HG03108 (cell line): ENCODE measurements around the gene ANKRD44.
"Not testable (repeated sequence)": the region's sequence is repeated elsewhere in the genome, so short reads cannot be mapped to it uniquely, and the experiment has no call there.

Experiments
- ATAC-seq: cut with Tn5 transposase; IDR thresholded peaks from one replicate; pipeline ENCODE4 v1.9.1; 2021; ENCODE audit warnings: moderate library complexity; ENCODE audit not compliant: unreplicated experiment

ANKRD44 gene

GRCh38 chr2:197310271-197310985 lies at the start of gene ANKRD44:
Gene ANKRD44, minus strand, starts transcription at chr2:197310780. Its CDS starts 176 bp downstream, at chr2:197310604.
- ATAC-seq, result peak; percentile 60

GRCh38 chr2:197359859-197360258 lies 49.3 kb upstream of the ANKRD44 start:
- ATAC-seq, result no peak

- no peak for ATAC-seq
These were observed 48.4 kb upstream of the ANKRD44 start for GRCh38 chr2:197358931-197359330.

GRCh38 chr2:197357986-197358385 lies 47.4 kb upstream of the ANKRD44 start:
- ATAC-seq, result no peak

DNA sequence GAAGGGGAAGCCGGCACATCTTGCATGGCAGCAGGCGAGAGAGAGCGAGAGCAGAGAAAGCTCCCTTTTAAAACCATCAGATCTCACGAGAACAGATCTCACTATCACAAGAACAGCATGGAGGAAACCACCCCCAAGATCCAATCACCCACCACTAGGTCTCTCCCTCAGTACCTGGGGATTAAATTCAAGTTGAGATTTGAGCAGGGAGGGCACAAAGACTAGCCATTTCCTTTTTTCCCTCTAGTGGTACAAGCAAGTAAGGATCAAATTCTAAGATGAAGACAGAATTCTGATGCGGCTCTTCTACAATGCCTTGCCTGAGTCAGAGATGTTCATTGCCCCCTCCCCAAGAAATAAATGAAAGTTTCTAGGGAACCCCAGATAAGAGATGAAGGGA lies 45.6 kb upstream of the ANKRD44 start:
- no peak for ATAC-seq

- ATAC-seq, result no peak
These were observed 43.6 kb upstream of the ANKRD44 start for GRCh38 chr2:197354169-197354558.

DNA sequence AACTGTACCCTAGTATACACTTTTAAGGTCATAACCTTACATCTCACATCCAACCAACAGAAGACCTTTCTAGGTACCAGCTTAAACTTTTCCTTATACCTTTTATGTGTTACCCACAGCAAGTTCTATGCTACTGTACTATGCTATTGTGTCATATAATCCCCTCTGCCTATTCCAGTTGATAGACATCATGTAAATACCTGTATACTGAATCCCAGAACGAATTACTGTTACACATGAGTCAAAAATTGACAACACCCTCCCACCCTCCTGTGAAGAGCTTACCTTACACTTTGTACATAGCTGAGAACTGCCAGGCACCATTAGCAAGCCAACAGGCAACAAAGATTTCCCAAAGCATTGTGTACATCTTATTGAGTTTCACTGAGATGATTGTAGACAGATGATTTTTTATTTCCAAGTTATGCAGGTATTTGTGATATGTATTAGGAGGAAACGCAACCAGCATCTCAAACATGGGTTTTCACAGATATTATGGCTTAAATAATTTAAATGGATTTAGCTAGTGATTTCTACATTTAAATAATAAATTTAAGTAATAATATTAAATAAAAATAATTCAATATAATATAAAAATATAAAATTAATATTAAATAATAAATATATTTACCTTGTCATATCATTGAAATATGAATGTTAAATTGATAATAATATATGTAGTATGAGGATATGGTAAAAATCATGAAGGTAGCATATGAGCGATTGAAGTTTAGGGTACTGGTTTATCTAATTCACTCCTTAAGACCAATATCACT lies 43.0 kb upstream of the ANKRD44 start:
- ATAC-seq, result no peak

DNA sequence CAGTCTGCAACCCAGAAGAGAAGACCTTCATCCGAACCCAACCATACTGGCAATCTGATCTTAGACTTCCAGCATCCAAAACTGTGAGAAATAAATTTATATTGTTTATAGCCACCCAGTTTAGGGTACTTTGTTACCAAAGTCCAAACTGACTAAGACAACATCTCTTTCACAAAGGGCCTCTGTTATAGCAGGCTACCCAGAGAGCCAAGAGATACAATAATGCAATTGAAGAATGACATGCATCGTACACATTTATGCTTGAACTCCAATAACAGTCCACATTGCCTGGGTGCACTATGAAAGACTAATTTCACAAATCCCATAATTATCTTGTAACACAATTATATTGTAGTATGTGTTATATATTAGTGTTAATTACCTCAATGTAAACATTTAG lies 39.1 kb upstream of the ANKRD44 start:
- no peak for ATAC-seq

- ATAC-seq, result no peak
These were observed 38.3 kb upstream of the ANKRD44 start for GRCh38 chr2:197348721-197349360.

GRCh38 chr2:197345846-197346370 lies 35.3 kb upstream of the ANKRD44 start:
- ATAC-seq, result no peak

DNA sequence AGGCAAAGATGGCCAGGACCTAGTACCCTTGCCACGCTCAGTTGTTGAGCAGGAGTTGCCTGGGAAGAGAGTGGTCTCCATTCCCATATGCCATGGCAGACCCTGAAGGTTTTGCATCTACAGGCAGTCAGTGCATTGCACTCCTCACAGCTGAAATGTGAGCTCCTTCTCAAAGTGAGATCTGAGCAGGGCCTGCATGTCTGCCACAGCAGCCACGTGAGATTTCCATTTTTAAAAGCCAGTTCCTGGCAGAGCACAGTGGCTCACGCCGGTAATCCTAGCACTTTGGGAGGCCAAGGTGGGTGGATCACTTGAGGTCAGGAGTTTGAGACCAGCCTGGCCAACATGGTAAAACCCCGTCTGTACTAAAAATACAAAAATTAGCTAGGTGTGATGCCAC lies 33.4 kb upstream of the ANKRD44 start:
- not testable (repeated sequence) for ATAC-seq

DNA sequence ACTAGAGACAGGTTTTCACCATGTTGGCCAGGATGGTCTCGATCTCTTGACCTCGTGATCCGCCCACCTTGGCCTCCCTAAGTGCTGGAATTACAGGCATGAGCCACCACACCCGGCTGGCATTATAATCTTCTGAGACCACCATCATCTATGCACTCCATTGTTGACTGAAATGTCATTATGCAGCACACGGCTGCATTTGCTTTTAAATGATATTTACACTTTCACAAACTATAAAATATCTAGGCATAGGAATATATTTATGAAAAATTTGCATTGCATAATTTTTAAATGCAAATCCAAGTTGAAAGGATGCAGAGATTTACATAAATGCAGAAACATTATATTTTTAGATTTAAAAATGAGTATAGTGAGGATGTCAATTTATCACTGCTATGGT lies 30.0 kb upstream of the ANKRD44 start:
- ATAC-seq, result no peak

DNA sequence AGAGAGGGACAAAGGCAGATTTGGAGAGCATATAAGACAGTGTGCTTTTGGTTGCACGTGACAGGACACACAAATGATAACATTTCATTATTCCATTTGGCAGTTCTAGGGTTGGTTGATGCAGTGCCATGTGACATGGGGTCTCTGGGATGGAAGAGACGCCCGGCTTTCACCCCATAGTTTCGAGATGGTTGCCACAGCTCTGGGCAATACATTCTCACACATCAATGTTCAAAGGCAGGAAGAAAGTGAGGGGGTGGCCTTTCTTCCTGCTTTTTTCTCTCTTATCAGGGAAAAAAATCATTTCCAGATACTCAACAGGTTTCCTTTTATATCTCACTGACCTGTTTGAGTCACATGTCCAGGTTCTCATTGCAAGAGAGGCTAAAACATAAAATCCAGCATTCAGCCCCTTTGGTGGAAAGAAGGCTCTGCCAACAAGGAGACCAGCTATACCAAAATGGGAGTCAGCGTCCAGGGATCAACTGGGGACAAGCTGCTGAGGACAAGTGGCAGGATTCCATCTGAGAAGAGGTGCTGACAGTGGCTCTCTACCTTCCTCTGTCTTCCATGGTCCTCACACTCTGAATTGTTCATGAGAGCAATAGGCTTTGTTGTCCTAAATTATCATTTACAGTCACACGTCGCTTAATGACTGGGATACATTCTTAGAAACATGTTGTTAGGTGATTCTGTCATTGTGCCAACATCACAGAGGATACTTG lies 29.1 kb upstream of the ANKRD44 start:
- ATAC-seq, result no peak

DNA sequence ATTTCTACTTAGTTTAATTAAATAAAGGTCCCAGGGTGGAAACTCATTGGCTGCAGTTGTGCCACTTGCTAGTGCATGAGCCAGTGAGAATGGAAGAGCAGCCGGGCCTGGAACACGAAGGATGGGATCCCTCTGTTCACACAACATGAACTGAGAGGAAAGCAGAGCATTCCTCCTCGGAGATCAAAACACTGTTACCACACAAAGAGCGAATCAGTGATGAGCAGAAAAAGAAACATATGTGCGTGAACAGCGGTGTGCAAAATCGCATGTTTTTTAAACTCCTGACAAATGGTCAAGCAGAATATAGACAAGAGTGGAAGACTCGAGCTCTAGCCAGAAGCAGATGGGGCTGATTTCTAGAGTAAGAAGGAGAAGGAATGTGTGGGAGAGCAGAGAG lies 28.4 kb upstream of the ANKRD44 start:
- no peak for ATAC-seq

DNA sequence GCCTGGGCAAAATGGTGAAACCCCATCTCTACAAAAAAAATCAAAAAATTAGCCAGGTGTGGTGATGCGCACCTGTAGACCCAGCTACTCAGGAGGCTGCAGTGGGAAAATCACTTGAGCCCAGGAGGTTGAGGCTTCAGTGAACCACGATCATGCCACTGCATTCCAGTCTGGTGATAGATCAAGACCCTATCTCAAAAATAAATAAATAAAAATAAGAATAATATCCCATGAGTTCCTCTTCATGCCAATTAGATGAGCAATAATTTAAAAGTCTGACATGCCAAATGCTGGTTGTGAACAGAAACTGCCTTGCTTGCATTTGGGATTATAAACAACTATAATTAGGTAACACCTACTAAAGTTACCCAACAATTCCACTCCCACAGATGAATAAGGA lies 22.1 kb upstream of the ANKRD44 start:
- ATAC-seq, result no peak

DNA sequence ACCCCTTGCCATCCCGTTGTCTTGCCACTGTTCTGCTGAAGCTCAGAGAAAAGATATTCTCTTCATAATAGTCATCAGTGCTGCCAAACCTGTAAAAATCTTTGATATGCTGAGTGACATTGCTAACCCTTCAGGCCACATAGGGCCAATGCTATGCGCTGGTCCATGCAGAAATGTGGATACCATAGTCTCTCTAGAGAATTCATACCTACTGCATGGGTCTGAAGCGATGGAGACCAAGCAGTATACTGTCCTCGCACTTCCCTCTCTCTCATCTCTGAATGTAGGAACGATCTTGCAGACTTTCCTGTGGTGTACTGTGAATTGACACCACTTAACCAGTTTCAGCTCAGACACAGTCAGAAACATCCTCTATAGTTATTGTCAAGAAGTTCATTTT lies 17.9 kb upstream of the ANKRD44 start:
- no peak for ATAC-seq

DNA sequence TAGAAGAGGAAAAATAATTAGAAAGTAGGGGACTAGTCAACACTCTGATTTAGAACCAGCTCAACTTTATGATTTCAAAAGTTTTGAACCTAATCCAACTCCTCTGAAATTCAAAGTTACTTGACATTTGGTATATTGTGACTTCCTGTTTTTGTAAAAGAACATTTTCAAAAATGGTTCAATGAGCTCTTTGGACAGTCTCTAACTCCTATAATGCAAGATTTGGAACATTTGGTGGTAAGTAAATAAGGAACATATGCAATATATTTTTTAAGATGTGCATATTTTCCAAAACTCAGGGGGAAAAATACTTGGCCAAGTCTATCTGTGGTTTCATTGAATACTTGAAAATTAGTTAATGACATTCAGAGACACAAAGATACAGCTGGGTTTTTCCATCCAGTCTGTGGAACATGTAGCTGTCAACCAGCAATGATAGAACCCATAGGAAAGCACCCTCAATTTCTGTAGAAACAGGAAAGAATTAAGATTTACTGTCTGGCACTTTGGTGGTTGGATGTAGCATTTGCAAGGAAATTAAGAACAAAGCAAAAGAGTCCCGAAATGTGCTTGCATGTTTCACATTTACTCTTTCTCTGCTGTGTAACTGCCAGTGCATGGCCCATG lies 17.0 kb upstream of the ANKRD44 start:
- ATAC-seq, result no peak

DNA sequence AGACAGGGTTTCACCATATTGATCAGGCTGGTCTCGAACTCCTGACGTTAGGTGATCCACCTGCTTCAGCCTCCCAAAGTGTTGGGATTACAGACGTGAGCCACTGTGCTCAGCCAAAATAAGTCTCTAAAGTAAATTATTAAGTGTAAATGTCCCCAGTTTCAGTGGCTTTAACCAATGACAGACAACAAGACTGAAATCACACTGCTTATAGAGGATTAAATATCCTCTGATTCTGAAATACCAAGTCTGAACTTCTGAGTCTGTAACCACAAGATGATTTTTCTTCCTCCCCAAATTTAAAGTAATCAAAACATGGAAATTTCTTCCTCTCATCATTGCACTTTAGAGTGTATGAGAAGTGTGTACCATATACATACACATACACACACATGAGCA lies 16.5 kb upstream of the ANKRD44 start:
- ATAC-seq, result no peak

- peak; percentile 79 for ATAC-seq
These were observed 14.2 kb upstream of the ANKRD44 start for GRCh38 chr2:197324801-197325200.
